Kidney (tissue), 14 donors: Measurements from ENCODE around the gene SLC29A1. TPM values are rescaled to one million over a fixed set of nuclear protein-coding genes. Genes with fewer than 3 reads are reported as not detected.

Experiments
- DNase-seq, 5 donors: peaks; one replicate each; pipeline ENCODE4 v3.0.0-alpha.2; 2013 to 2020
- FAIRE-seq: peaks from 2 replicates; lab custom pipeline; 2012; peaks lifted over from hg19 to GRCh38; lab: Jason Lieb, UNC
- H3K27ac ChIP-seq, 2 donors: one replicate each; pipeline ENCODE4 v1.7.0; 2013; ENCODE audit warnings: low read depth in 2 of 2, low read length in 2 of 2, inconsistent platforms in 1 of 2
- H3K27me3 ChIP-seq: one replicate; pipeline ENCODE4 v1.7.1; 2013; ENCODE audit warnings: low read length, inconsistent platforms; ENCODE audit not compliant: control insufficient read depth, insufficient read depth
- H3K36me3 ChIP-seq, 3 donors: one replicate each; pipeline versions ENCODE4 v1.7.0 to v1.7.1; 2013; ENCODE audit warnings: low read length in 3 of 3, control low read depth in 1 of 3, inconsistent platforms in 1 of 3; ENCODE audit not compliant: insufficient read depth in 3 of 3, control insufficient read depth in 2 of 3
- H3K4me1 ChIP-seq, 3 donors: one replicate each; pipeline versions ENCODE4 v1.7.0 to v1.7.1; 2013; ENCODE audit warnings: low read length in 3 of 3, inconsistent platforms in 1 of 3, low read depth in 1 of 3; ENCODE audit not compliant: control insufficient read depth in 2 of 3, insufficient read depth in 2 of 3
- H3K4me3 ChIP-seq, 3 donors: one replicate each; pipeline versions ENCODE4 v1.7.0 to v1.8.1; 2013; ENCODE audit warnings: low read length in 3 of 3, control low read depth in 1 of 3, inconsistent platforms in 1 of 3
- H3K9ac ChIP-seq, 3 donors: one replicate each; pipeline versions ENCODE4 v1.7.0 to v1.7.1; 2013; ENCODE audit warnings: low read length in 3 of 3, control low read depth in 1 of 3, inconsistent platforms in 1 of 3
- H3K9me3 ChIP-seq, 3 donors: one replicate each; pipeline versions ENCODE4 v1.7.0 to v1.7.1; 2013; ENCODE audit warnings: low read length in 3 of 3, control low read depth in 1 of 3, inconsistent platforms in 1 of 3; ENCODE audit not compliant: control insufficient read depth in 2 of 3, insufficient read depth in 1 of 3
- CTCF ChIP-seq: IDR thresholded peaks from 3 replicates; pipeline ENCODE4 v1.5.1; 2012; ENCODE audit warnings: mild to moderate bottlenecking, moderate library complexity, borderline replicate concordance; ENCODE audit not compliant: insufficient read depth; ENCODE audit errors: extremely low read depth
- intact Hi-C: fragments of 100-400 bp; cut with DNase I; formaldehyde crosslinking; loops from one replicate; pipeline ENCODE4 v1.11.1; 2022
- polyA plus RNA-seq: library from polyadenylated mRNA; stranded (reverse); fragments of 350-450 nt; fragmentation: Illumina TruSeq; extraction: RNeasy Lipid Tissue Mini Kit (QIAGEN cat#74804); gene quantifications from one replicate; pipeline ENCODE4 v1.2.3, GENCODE V29; 2014; ENCODE audit warnings: low read depth, low replicate concordance; ENCODE audit not compliant: insufficient read depth
- total RNA-seq: library from RNA; stranded (reverse); fragmentation: NEBNext Ultra II Directional; extraction: Animal tissue kit (Norgen Biotek cat#: 25700); gene quantifications from one replicate; pipeline ENCODE4 v1.2.1, GENCODE V29; 2021
- donor health status: control.
- donor health status: control.
- donor health status: control.
- donor health status: control.
- donor health status: control.
- donor health status: DM: yes; HTN: yes; CAD: no.
- donor health status: Normal renal cell carcinoma (clear cell type).

Gene SLC29A1
- total and polyA plus RNA-seq, 2 donors from 2014 or later: 50.1 to 74.6 TPM

- peaks cover 2% of the 10 kb centered on the region for H3K27me3 ChIP-seq
Observed at GRCh38 chr6:44277763-44278162, 54.4 kb downstream of the SLC29A1 start.

GRCh38 chr6:44278315-44278714 lies 54.9 kb downstream of the SLC29A1 start:
- H3K36me3 ChIP-seq: no peaks in the 10 kb centered on the region
- H3K4me1 ChIP-seq: no peaks in the 10 kb centered on the region
- no peak overlapping the region for H3K9ac ChIP-seq
- intact Hi-C loops: no loop called here
- H3K27me3 ChIP-seq: peaks cover 2% of the 10 kb centered on the region
- no peak for TF ChIP-seq CTCF
- DNase-seq (no peak), FAIRE-seq (no peak)
- no peak overlapping the region for H3K4me3 ChIP-seq
- no peak overlapping the region for H3K27ac ChIP-seq
- H3K9me3 ChIP-seq: no peaks in the 10 kb centered on the region

More at GRCh38 chr6:44277763-44278162, 54.4 kb downstream of the SLC29A1 start:
- no peak for TF ChIP-seq CTCF
- DNase-seq (no peak), FAIRE-seq (no peak)
- H3K4me3 ChIP-seq: no peak overlapping the region
- no peaks in the 10 kb centered on the region for H3K4me1 ChIP-seq
- intact Hi-C loops: no loop called here
- no peak overlapping the region for H3K27ac ChIP-seq
- no peaks in the 10 kb centered on the region for H3K9me3 ChIP-seq
- no peak overlapping the region for H3K9ac ChIP-seq
- H3K36me3 ChIP-seq: no peaks in the 10 kb centered on the region

GRCh38 chr6:44278774-44279697 lies 55.6 kb downstream of the SLC29A1 start:
- TF ChIP-seq CTCF: no peak
- Histone ChIP-seq H3K9ac (no peak overlapping the region), H3K4me1 (no peaks in the 10 kb centered on the region), H3K9me3 (no peaks in the 10 kb centered on the region), H3K36me3 (no peaks in the 10 kb centered on the region), H3K27ac (no peak overlapping the region), H3K4me3 (no peak overlapping the region), H3K27me3 (peaks cover 2% of the 10 kb centered on the region)
- FAIRE-seq: no peak
- intact Hi-C loops: no loop called here
- peak in 1 of 5 donors; percentile 22 for DNase-seq

Other genes starting within 250 kb of the SLC29A1 start
- gene MRPL14, start 96.1 kb upstream of the SLC29A1 start, total RNA-seq: 27.9 TPM
- gene MRPL14, start 96.1 kb upstream of the SLC29A1 start, polyA plus RNA-seq: 71.5 TPM
- gene TMEM63B, start 96.0 kb upstream of the SLC29A1 start, total RNA-seq: 27.3 TPM
- 18.2 TPM for gene TMEM63B, start 96.0 kb upstream of the SLC29A1 start, polyA plus RNA-seq
- gene CAPN11, start 64.8 kb upstream of the SLC29A1 start, total RNA-seq: 2.3 TPM
- gene CAPN11, start 64.8 kb upstream of the SLC29A1 start, polyA plus RNA-seq: 0.39 TPM
- 1.1 TPM for gene MYMX, start 6.7 kb upstream of the SLC29A1 start, total RNA-seq
- gene MYMX, start 6.7 kb upstream of the SLC29A1 start, polyA plus RNA-seq: 2.2 TPM
- 551 TPM for gene HSP90AB1, start 23.5 kb downstream of the SLC29A1 start, total RNA-seq
- 499 TPM for gene HSP90AB1, start 23.5 kb downstream of the SLC29A1 start, polyA plus RNA-seq
- gene SLC35B2, start 33.9 kb downstream of the SLC29A1 start, total RNA-seq: 45.1 TPM
- 49.5 TPM for gene SLC35B2, start 33.9 kb downstream of the SLC29A1 start, polyA plus RNA-seq
- gene NFKBIE, start 42.0 kb downstream of the SLC29A1 start, total RNA-seq: 19.0 TPM
- 12.6 TPM for gene NFKBIE, start 42.0 kb downstream of the SLC29A1 start, polyA plus RNA-seq
- not detected for gene TMEM151B, start 46.9 kb downstream of the SLC29A1 start, total RNA-seq
- gene TMEM151B, start 46.9 kb downstream of the SLC29A1 start, polyA plus RNA-seq: not detected
- gene AARS2, start 89.8 kb downstream of the SLC29A1 start, total RNA-seq: 12.6 TPM
- 5.4 TPM for gene AARS2, start 89.8 kb downstream of the SLC29A1 start, polyA plus RNA-seq
- not detected for gene SPATS1, start 119.1 kb downstream of the SLC29A1 start, total RNA-seq
- not detected for gene SPATS1, start 119.1 kb downstream of the SLC29A1 start, polyA plus RNA-seq
- 17.6 TPM for gene CDC5L, start 164.1 kb downstream of the SLC29A1 start, total RNA-seq
- 7.6 TPM for gene CDC5L, start 164.1 kb downstream of the SLC29A1 start, polyA plus RNA-seq